Glutamatergic neuron (in vitro differentiated cells): ENCODE measurements around the gene KRT7. TPM values are rescaled to one million over a fixed set of nuclear protein-coding genes. Genes with fewer than 3 reads are reported as not detected.
"Not testable (repeated sequence)": the region's sequence is repeated elsewhere in the genome, so short reads cannot be mapped to it uniquely, and the experiment has no call there.

Experiments
- DNase-seq: peaks from one replicate; pipeline ENCODE4 v3.0.0; 2022
- H3K27ac Mint-ChIP-seq: one replicate; pipeline ENCODE4 v1.8.0; 2020; ENCODE audit warnings: mild to moderate bottlenecking, mixed read lengths, inconsistent platforms; ENCODE audit not compliant: unreplicated experiment
- H3K27me3 Mint-ChIP-seq: one replicate; pipeline ENCODE4 v1.8.0; 2020; ENCODE audit warnings: mild to moderate bottlenecking, moderate library complexity, mixed read lengths, inconsistent platforms; ENCODE audit not compliant: unreplicated experiment
- H3K36me3 Mint-ChIP-seq: one replicate; pipeline ENCODE4 v1.8.0; 2020; ENCODE audit warnings: mild to moderate bottlenecking, mixed read lengths, inconsistent platforms; ENCODE audit not compliant: unreplicated experiment
- H3K4me1 Mint-ChIP-seq: one replicate; pipeline ENCODE4 v1.8.0; 2020; ENCODE audit warnings: mild to moderate bottlenecking, low read depth, mixed read lengths, inconsistent platforms; ENCODE audit not compliant: unreplicated experiment
- H3K4me3 Mint-ChIP-seq: one replicate; pipeline ENCODE4 v1.8.0; 2020; ENCODE audit warnings: mild to moderate bottlenecking, mixed read lengths, inconsistent platforms; ENCODE audit not compliant: unreplicated experiment
- H3K9me3 Mint-ChIP-seq: one replicate; pipeline ENCODE4 v1.8.0; 2020; ENCODE audit warnings: mild to moderate bottlenecking, moderate library complexity, mixed read lengths, inconsistent platforms; ENCODE audit not compliant: unreplicated experiment
- total RNA-seq: library from RNA; stranded (reverse); fragmentation: NEBNext Ultra II Directional; extraction: Animal tissue kit (Norgen Biotek cat#: 25700); gene quantifications from one replicate; pipeline ENCODE4 v1.2.1, GENCODE V29; 2021; ENCODE audit not compliant: unreplicated experiment
- TF ChIP-seq, protein P1 (sequence below): fragments of 200-600 bp; sonication (generic); IDR thresholded peaks from one replicate; pipeline ENCODE4 v1.5.0; 2021; ENCODE audit not compliant: partially characterized antibody, unreplicated experiment

Gene KRT7
- total RNA-seq, 1 donor from 2014 or later, result not detected

GRCh38 chr12:52250048-52250990, 17.3 kb downstream of the KRT7 start:
- H3K27me3 Mint-ChIP-seq, result peaks cover 18% of the 10 kb centered on the region
- TF ChIP-seq, protein P1, sequence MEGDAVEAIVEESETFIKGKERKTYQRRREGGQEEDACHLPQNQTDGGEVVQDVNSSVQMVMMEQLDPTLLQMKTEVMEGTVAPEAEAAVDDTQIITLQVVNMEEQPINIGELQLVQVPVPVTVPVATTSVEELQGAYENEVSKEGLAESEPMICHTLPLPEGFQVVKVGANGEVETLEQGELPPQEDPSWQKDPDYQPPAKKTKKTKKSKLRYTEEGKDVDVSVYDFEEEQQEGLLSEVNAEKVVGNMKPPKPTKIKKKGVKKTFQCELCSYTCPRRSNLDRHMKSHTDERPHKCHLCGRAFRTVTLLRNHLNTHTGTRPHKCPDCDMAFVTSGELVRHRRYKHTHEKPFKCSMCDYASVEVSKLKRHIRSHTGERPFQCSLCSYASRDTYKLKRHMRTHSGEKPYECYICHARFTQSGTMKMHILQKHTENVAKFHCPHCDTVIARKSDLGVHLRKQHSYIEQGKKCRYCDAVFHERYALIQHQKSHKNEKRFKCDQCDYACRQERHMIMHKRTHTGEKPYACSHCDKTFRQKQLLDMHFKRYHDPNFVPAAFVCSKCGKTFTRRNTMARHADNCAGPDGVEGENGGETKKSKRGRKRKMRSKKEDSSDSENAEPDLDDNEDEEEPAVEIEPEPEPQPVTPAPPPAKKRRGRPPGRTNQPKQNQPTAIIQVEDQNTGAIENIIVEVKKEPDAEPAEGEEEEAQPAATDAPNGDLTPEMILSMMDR, result peak; percentile 44
- H3K27ac Mint-ChIP-seq, result no peak overlapping the region

GRCh38 chr12:52251367-52252051, 18.5 kb downstream of the KRT7 start:
- DNase-seq, result no peak

More at GRCh38 chr12:52250048-52250990, 17.3 kb downstream of the KRT7 start:
- H3K4me1 Mint-ChIP-seq, result peaks cover 8% of the 10 kb centered on the region
- peak; percentile 75 for DNase-seq
- no peaks in the 10 kb centered on the region for H3K36me3 Mint-ChIP-seq
- peaks cover 8% of the 10 kb centered on the region for H3K9me3 Mint-ChIP-seq
- H3K4me3 Mint-ChIP-seq, result peak overlapping the region; percentile 77

DNA sequence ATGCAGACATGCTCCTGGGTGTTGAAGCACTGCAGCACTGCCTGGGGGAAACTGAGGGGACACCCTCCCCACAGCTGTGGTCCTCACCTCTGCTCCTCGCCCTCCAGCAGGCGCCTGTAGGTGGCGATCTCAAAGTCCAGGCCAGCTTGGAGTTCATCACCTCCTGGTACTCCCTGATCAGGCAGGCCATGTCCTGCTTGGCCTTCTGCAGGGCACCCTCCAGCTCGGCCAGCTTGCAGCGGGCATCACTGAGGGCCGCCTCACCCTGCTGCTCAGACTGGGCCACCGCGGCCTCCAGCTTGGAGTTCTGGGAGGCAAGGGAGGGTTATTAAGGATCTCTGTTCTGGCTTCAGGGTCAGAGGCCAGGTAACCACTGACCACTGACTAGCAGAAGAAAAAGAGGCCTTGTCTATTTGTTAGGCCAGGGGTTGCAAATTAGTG, 19.2 kb downstream of the KRT7 start:
- Mint-ChIP-seq H3K27me3 (peaks cover 16% of the 10 kb centered on the region), H3K9me3 (peaks cover 11% of the 10 kb centered on the region), H3K4me1 (peaks cover 12% of the 10 kb centered on the region)
- H3K27ac Mint-ChIP-seq, DNase-seq, H3K36me3 Mint-ChIP-seq, H3K4me3 Mint-ChIP-seq: not testable (repeated sequence)

More at GRCh38 chr12:52251367-52252051, 18.5 kb downstream of the KRT7 start:
- Mint-ChIP-seq H3K4me3 (no peak overlapping the region), H3K9me3 (peaks cover 11% of the 10 kb centered on the region), H3K27me3 (peaks cover 16% of the 10 kb centered on the region), H3K27ac (no peak overlapping the region), H3K36me3 (no peaks in the 10 kb centered on the region), H3K4me1 (peaks cover 10% of the 10 kb centered on the region)
- TF ChIP-seq, protein P1, result no peak

DNA sequence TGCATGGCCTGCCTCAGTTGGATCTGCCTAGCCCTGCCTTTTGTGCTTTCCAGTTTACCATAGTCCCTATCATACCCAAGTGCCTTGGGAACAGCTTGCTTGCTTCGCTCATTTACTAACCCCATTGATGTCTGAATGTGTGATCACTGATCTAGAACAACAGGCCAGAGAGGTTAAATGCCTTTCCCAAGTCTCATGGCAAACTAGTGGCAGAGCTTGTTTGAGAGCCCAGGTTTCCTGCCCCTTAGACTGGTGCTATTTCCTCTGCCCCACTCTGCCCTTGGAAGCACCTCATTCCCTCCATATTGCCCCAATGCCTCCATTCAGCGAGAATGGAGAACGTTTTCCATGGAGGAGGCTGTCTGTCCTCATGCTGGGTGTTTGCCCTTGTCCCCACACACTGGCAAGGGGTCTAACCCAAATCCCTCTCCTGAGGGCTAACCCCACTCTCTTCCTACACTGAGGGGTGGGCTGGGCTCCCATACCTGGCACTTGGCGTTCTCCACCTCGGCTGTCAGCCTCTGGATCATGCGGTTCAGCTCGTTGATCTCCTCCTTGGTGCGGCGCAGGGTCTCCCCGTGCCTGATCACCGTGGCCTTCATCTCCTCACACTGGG, 19.8 kb downstream of the KRT7 start:
- no peak for DNase-seq
- Mint-ChIP-seq H3K9me3 (peaks cover 7% of the 10 kb centered on the region), H3K27ac (no peak overlapping the region), H3K27me3 (peaks cover 16% of the 10 kb centered on the region), H3K4me1 (peaks cover 7% of the 10 kb centered on the region), H3K4me3 (no peak overlapping the region), H3K36me3 (no peaks in the 10 kb centered on the region)
- TF ChIP-seq, protein P1, result no peak

DNA sequence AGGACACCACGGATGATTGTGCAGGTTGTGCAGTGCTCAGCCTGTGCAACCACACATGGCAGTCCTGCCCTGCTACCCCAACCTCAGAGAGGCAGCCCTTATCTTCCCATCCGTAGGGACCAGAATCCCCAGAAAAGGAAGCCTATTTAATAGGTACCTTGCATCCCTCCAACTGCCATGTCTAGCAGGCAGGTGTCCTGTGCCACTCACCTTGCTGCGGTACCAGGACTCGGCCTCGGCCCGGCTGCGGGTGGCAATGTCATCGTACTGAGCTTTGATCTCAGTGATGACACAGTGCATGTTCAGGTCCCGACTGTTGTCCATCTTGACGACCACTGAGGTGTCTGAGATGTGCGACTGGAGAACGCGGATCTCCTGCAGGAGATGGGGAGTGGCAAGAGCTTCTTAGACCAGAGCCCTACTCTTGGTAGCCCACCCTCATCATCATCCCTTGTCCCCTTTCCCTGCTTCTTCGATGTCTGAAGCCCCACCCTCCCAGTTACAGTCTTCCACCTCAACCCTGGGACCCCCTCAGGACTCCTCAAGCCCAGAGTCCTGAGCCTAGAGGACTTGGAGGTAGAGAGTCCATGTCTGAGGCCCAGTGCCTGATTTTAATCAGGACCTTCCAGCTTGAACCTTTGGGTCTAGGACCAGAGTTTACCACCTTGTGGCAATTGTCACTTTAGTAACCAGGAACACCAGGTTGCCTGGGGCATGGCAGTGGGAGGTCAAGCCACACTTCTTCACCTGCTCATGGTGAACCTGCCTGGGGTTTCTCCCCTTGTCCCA, 20.5 kb downstream of the KRT7 start:
- no peaks in the 10 kb centered on the region for H3K36me3 Mint-ChIP-seq
- peaks cover 7% of the 10 kb centered on the region for H3K4me1 Mint-ChIP-seq
- TF ChIP-seq, protein P1, result no peak
- H3K27ac Mint-ChIP-seq, result no peak overlapping the region
- peaks cover 7% of the 10 kb centered on the region for H3K9me3 Mint-ChIP-seq
- no peak overlapping the region for H3K4me3 Mint-ChIP-seq
- peaks cover 16% of the 10 kb centered on the region for H3K27me3 Mint-ChIP-seq
- DNase-seq, result no peak
